Endothelial cell of umbilical vein (primary cell): ENCODE measurements around the gene CRACR2A. TPM values are rescaled to one million over a fixed set of nuclear protein-coding genes. Genes with fewer than 3 reads are reported as not detected.

ENCODE experiments used
- BruUV-seq: library from RNA; stranded (reverse); fragments of 400-500 nt; replicated peaks from 2 replicates; lab custom pipeline; 2021; lab: Mats Ljungman, UMichigan
- CTCF ChIA-PET: fragments of 300-600, 350-600 bp; sonication (Branson Sonifier 250); formaldehyde crosslinking; loops from one replicate; lab custom pipeline; 2021; ENCODE audit warnings: antibody characterized with exemption, inconsistent platforms; lab: Charles Lee
- POLR2A ChIA-PET: fragments of 300-600, 350-600 bp; sonication (Branson Sonifier 250); formaldehyde crosslinking; loops from one replicate; lab custom pipeline; 2021; ENCODE audit warnings: antibody characterized with exemption, inconsistent platforms; lab: Charles Lee
- DNase-seq: peaks from one replicate; pipeline ENCODE4 v3.0.0-alpha.2; 2011; ENCODE audit warnings: low read depth, low spot score
- FAIRE-seq: peaks from 2 replicates; lab custom pipeline; 2011; peaks lifted over from hg19 to GRCh38; lab: Jason Lieb, UNC
- H2AFZ ChIP-seq: 2 replicates; pipeline ENCODE4 v1.6.0; 2012; ENCODE audit warnings: low read depth, low read length, control low read depth, inconsistent platforms
- H3K27ac ChIP-seq: 2 replicates; pipeline ENCODE4 v1.5.1; 2011; ENCODE audit warnings: low read depth, mild to moderate bottlenecking, control low read depth, low read length, moderate library complexity; ENCODE audit not compliant: insufficient read depth
- H3K27me3 ChIP-seq, 2 experiments: 2 replicates each; pipeline versions ENCODE4 v1.6.0 to v1.6.1; 2011; ENCODE audit warnings: low read length in 2 of 2, mixed read lengths in 1 of 2; ENCODE audit not compliant: control insufficient read depth in 2 of 2, insufficient read depth in 2 of 2
- H3K36me3 ChIP-seq, 2 experiments: 2 replicates in 1 of 2; 3 replicates in 1 of 2; pipeline ENCODE4 v1.5.1; 2011; ENCODE audit warnings: low read length in 2 of 2, mild to moderate bottlenecking in 1 of 2, moderate library complexity in 1 of 2; ENCODE audit not compliant: control insufficient read depth in 2 of 2, insufficient read depth in 2 of 2; ENCODE audit errors: extremely low read depth in 1 of 2
- H3K4me1 ChIP-seq: 3 replicates; pipeline ENCODE4 v1.5.1; 2011; ENCODE audit warnings: mild to moderate bottlenecking, low read length; ENCODE audit not compliant: control insufficient read depth, insufficient read depth; ENCODE audit errors: extremely low read depth
- H3K4me2 ChIP-seq: 2 replicates; pipeline ENCODE4 v1.6.1; 2011; ENCODE audit warnings: low read length, control low read depth, mixed read lengths; ENCODE audit not compliant: insufficient read depth
- H3K4me3 ChIP-seq, 3 experiments: fragments of 200-600 bp in 1 of 3; sonication (generic), shearing (Covaris generic) in 1 of 3; replicated peaks in 1 of 3; 2 replicates each; pipeline ENCODE4 v1.5.1; 2011 to 2016; ENCODE audit warnings: control low read depth in 3 of 3, low read length in 3 of 3, mild to moderate bottlenecking in 2 of 3, inconsistent platforms in 1 of 3, low read depth in 1 of 3, moderate library complexity in 1 of 3; ENCODE audit not compliant: insufficient read depth in 1 of 3
- H3K79me2 ChIP-seq: 2 replicates; pipeline ENCODE4 v1.6.0; 2012; ENCODE audit warnings: low read length, inconsistent platforms; ENCODE audit not compliant: control insufficient read depth, insufficient read depth
- H3K9ac ChIP-seq: replicated peaks from 2 replicates; pipeline ENCODE3; 2011; ENCODE audit warnings: low read length, control low read depth; ENCODE audit not compliant: insufficient read depth; ENCODE audit errors: extremely low read depth
- H3K9me1 ChIP-seq: replicated peaks from 3 replicates; pipeline ENCODE4 v1.6.0; 2011; ENCODE audit warnings: mild to moderate bottlenecking, low read length; ENCODE audit not compliant: control insufficient read depth, insufficient read depth; ENCODE audit errors: extremely low read depth
- H3K9me3 ChIP-seq: replicated peaks from 2 replicates; pipeline ENCODE4 v1.5.1; 2012; ENCODE audit warnings: low read length, inconsistent platforms; ENCODE audit not compliant: control insufficient read depth, insufficient read depth
- H4K20me1 ChIP-seq: replicated peaks from 2 replicates; pipeline ENCODE3; 2011; ENCODE audit warnings: mild to moderate bottlenecking, low read length; ENCODE audit not compliant: control insufficient read depth, insufficient read depth; ENCODE audit errors: extremely low read depth
- CTCF ChIP-seq, 2 donors: IDR thresholded peaks; 1 replicate in 1 of 2; 2 replicates in 1 of 2; pipeline ENCODE4 v1.5.1; 2011; ENCODE audit warnings: low read length in 2 of 2, mild to moderate bottlenecking in 2 of 2, moderate library complexity in 2 of 2, control low read depth in 1 of 2, inconsistent platforms in 1 of 2, low read depth in 1 of 2; ENCODE audit not compliant: insufficient read depth in 1 of 2; ENCODE audit errors: extremely low read depth in 1 of 2
- EZH2 ChIP-seq: IDR thresholded peaks from 2 replicates; pipeline ENCODE4 v1.6.1; 2012; ENCODE audit warnings: borderline replicate concordance, low read depth, mild to moderate bottlenecking, moderate library complexity, low read length, inconsistent platforms; ENCODE audit not compliant: severe bottlenecking
- FOS ChIP-seq: IDR thresholded peaks from 2 replicates; pipeline ENCODE4 v1.6.1; 2011; ENCODE audit warnings: mild to moderate bottlenecking, low read length, moderate library complexity, borderline replicate concordance; ENCODE audit not compliant: insufficient read depth
- GATA2 ChIP-seq: IDR thresholded peaks from 2 replicates; pipeline ENCODE4 v1.7.0; 2011; ENCODE audit warnings: low read depth, mild to moderate bottlenecking, moderate library complexity, mixed read lengths, low read length; ENCODE audit not compliant: insufficient read length, insufficient read depth
- JUN ChIP-seq: IDR thresholded peaks from 2 replicates; pipeline ENCODE4 v1.6.1; 2011; ENCODE audit warnings: borderline replicate concordance, low read depth; ENCODE audit not compliant: insufficient read length, insufficient read depth
- MAX ChIP-seq: IDR thresholded peaks from 2 replicates; pipeline ENCODE4 v1.6.1; 2011; ENCODE audit not compliant: insufficient read depth, insufficient read length
- MYC ChIP-seq: IDR thresholded peaks from one replicate; pipeline ENCODE4 v1.6.1; 2011; ENCODE audit warnings: mild to moderate bottlenecking, low read depth, low read length
- POLR2A ChIP-seq: IDR thresholded peaks from 2 replicates; pipeline ENCODE4 v1.6.1; 2012; ENCODE audit warnings: low read depth, mild to moderate bottlenecking, control low read depth, low read length
- POLR2AphosphoS5 ChIP-seq: IDR thresholded peaks from 2 replicates; pipeline ENCODE4 v1.6.1; 2012; ENCODE audit warnings: low read depth, mild to moderate bottlenecking, control low read depth, low read length, moderate library complexity; ENCODE audit not compliant: insufficient read depth
- dilution Hi-C: fragments of 300-500 bp; cut with MboI; formaldehyde crosslinking; loops from one replicate; pipeline ENCODE4 v1.15.0; 2019; ENCODE audit warnings: low sequenced_read_pairs; ENCODE audit not compliant: extremely low pct_ligation_motif_present
- intact Hi-C: fragments of 100-400 bp; cut with micrococcal nuclease; formaldehyde crosslinking; loops from one replicate; pipeline ENCODE4 v1.10.0; 2022
- polyA plus RNA-seq, 4 experiments: library from polyadenylated mRNA; depleted of rRNA in 3 of 4; stranded (reverse) in 3 of 4; unstranded in 1 of 4; fragments of >200 nt; gene quantifications; 2 replicates each; pipeline versions ENCODE4 v1.2.1 to v1.2.3, GENCODE V29; 2011 to 2012; ENCODE audit warnings: missing spikeins in 1 of 4
- total RNA-seq: library from RNA; stranded (reverse); gene quantifications from 2 replicates; pipeline ENCODE4 v1.2.3, GENCODE V29; 2021

The CRACR2A gene
- total and polyA plus RNA-seq, 2 donors (not counting 3 experiments of a cell fraction or from before 2014, with no cell fraction given): 4.4 to 15.9 TPM

- intact Hi-C loops: no loop called here
- no peak for FAIRE-seq
- CTCF ChIA-PET: interaction anchor here (1.0 to 1.1 kb wide), 2 partner anchors 9 to 32 kb away, joined by 3 read pairs; no protein-coding TSS in a partner anchor
- H3K4me2 ChIP-seq: no peak overlapping the region
- no peaks in the 10 kb centered on the region for H4K20me1 ChIP-seq
- H3K36me3 ChIP-seq: no peaks in the 10 kb centered on the region
- no peaks in the 10 kb centered on the region for H3K4me1 ChIP-seq
- H2AFZ ChIP-seq: no peak overlapping the region
- BruUV-seq: no TSS peak
- DNase-seq: no peak
- H3K27ac ChIP-seq: no peak overlapping the region
- TF ChIP-seq GATA2 (no peak), CTCF (IDR thresholded peaks at IDR 0.05; ENCODE audit: extremely low read depth in 1 of 2, insufficient read depth in 1 of 2, low read depth in 1 of 2, low read length in 2 of 2) (no peak), MAX (no peak), EZH2 (no peak), POLR2A (no peak), JUN (no peak), MYC (no peak), POLR2AphosphoS5 (no peak), FOS (no peak)
- H3K27me3 ChIP-seq: no peaks in the 10 kb centered on the region
- no peaks in the 10 kb centered on the region for H3K9me3 ChIP-seq
- POLR2A ChIA-PET: no interaction called here
- H3K9ac ChIP-seq: no peak overlapping the region
- no peaks in the 10 kb centered on the region for H3K9me1 ChIP-seq
- H3K79me2 ChIP-seq: no peaks in the 10 kb centered on the region
- H3K4me3 ChIP-seq: no peak overlapping the region
- dilution Hi-C loops: no loop called here
Observed at GRCh38 chr12:3713947-3714346, 39.0 kb downstream of the CRACR2A start.
